Measurements from ENCODE around the gene OR10G2.
"Not testable (repeated sequence)": the region's sequence is repeated elsewhere in the genome, so short reads cannot be mapped to it uniquely, and the experiment has no call there.

DNA sequence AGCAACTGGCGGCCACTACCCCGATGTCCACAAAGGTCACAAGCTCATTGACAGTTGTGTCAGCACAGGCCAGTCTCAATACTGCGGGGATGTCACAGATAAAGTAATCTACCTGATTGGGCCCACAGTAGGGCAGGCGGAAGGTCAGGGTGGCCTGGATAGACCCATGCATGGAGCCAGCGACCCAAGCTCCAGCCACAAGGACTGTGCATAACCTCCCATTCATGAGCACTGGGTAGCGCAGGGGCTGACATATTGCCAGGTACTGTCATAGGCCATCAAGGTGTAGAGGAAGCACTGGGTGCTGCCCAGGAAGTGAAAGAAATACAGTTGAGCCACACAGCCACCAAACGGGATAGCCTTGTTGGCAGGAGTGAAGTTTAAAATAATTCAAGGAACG is 32.6 kb downstream of the OR10G2 start:
- TF ChIP-seq CTCF (IDR thresholded peaks at IDR 0.05; ENCODE audit: borderline replicate concordance, extremely low read depth, low read length, poor library complexity, severe bottlenecking); EZH2 (IDR thresholded peaks at IDR 0.05; ENCODE audit: borderline replicate concordance, low read depth, low read length, severe bottlenecking): not testable (repeated sequence)
